GM19035 (cell line): ENCODE results near the gene ESPNL.

ENCODE experiments used
- ATAC-seq: cut with Tn5 transposase; IDR thresholded peaks from one replicate; pipeline ENCODE4 v1.9.1; 2021; ENCODE audit not compliant: unreplicated experiment

The ESPNL gene

DNA sequence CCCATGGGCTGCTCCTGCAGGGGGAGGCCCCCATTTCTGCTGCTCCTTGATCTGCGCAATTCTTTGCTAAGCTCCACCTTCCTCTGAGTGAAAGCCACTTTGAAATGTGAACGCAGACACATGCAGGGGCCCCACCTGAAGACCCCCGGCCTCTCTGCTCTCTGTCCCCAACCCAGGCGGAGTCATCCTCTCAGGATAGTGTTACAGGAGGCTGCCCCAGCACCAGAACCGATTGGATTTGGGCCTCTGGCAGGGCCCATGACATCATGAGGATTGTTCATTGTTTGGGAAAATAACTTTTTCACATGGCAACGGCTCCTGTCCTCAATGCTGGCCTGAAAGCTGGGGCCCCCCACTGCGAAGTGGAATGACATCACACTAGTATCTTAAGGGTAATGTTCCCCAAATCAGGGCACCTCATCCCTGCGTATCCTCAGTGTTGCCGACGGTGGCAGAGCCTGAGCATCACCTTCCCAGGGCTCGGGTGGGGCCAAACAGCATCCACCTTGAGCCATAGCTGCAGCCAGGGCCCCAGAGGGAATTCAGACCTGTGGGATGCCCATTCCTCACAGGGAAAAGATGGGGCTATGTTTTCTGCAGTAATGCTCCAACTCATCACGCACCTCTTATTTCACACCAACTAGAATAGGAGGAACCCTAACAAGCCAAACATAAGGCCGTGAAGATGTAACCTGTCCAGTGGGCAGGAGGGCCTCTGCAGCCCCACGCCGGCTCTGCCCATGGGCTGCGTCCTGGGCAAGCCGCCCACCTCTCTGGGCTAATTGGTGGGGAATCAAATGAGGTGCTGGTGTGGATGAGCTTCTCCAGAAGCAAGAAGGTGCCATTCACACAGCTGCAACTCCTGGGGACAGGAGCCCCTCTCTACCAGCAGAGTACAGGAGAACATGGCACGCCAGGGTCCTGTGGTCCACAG, 55.9 kb downstream of the ESPNL start:
- no peak for ATAC-seq

DNA sequence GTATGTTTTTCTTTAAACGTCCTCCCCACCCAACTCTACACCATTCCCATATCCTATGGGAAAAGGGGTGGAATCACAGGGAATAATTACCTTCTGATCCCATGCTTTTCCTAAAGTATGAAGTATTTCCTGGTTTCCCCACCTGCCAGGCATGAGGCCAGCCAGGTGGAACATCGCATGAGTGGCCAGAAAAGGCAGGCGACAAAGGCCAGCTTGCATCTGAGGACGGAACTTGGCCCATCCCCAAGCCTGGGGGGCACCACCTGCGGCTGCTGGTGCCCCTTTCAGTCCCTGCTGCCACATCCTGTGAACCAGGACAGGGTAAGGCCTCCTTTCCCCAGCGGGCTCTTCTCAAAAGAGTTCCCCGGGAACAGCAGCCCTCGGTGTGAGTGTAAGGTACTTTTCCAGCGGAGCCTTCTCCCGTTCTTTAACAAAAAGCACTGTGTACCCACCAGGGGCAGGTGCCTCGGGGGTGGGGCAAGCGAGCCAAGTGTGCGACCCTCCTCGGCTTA, 57.4 kb downstream of the ESPNL start:
- ATAC-seq: no peak

DNA sequence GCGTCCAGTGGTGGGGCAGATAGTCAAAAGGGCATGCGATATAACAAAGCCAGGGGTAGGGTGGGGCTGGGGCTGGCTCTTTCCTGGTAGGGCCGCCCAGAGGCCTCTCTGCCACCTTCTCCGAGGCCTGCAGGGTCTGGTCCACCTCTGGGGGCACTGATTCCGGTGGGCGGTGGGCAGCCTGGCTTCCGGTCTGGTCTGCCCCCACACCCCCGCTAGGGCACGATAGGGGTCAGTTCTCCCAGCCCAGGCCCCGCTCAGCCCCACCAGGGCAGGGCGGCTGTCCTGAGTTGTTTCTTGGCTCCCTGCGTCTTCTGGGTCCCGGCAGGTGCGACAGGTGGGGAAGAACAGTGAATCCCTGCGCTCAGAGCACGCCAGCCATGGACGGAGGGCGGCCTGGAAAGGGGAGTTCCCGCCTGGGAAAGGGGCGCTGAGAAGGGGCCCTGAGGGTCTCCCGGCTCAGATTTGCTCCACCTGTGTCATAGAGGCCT, 57.9 kb downstream of the ESPNL start:
- no peak for ATAC-seq

- ATAC-seq: peak; percentile 59
Measured at GRCh38 chr2:238158509-238159070, 58.5 kb downstream of the ESPNL start, which contains the start of gene ERFE. Gene ERFE, plus strand, starts transcription at chr2:238158970. Its CDS starts 38 bp downstream, at chr2:238159008.

DNA sequence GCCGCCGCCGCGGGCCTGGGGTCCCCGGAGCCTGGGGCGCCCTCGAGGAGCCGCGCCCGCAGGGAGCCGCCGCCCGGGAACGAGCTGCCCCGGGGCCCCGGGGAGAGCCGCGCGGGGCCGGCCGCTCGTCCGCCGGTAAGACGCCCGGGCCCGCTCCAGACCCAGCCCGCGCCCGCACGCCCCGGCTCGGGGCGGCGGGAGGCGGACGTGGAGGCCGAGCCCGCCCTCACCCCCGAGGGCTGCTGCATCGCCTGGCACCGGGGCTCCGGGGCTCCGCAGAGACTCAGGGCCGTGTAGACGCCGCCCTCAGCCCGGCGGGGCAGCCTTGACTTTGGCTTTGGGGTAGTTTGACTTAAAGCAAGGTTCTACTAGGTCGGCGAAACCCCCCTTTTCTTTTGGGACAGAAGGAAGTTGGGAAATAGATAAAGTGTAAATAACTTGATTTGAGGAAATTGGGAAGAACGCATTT, 59.0 kb downstream of the ESPNL start:
- ATAC-seq: peak; percentile 29

DNA sequence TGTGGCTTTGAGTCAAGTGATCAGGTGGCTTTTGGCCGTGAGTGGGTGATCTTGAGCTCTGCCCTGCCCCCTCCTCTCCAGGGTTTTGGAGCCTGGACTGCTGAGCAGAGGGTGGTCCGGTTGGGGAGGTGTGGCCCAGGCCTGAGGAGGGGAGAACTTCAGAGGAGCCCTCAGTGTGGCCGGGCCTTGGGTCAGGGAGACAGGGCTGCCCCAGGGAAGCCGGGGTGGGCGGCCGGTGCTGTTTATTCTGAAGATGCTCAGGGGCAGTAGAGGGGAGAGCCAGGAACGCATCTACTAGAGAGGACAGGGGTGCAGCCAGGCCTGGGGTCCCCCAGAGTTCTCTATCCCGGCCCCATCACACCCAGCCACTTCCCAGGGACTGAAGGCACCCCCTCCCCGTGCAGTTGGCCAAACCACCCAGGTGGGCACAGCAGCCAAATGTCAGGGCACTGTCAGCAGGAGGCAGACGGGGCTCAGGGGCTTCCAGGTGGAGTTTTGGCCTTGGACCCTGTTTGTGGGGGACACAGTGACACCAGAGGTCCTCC, 59.6 kb downstream of the ESPNL start:
- no peak for ATAC-seq

DNA sequence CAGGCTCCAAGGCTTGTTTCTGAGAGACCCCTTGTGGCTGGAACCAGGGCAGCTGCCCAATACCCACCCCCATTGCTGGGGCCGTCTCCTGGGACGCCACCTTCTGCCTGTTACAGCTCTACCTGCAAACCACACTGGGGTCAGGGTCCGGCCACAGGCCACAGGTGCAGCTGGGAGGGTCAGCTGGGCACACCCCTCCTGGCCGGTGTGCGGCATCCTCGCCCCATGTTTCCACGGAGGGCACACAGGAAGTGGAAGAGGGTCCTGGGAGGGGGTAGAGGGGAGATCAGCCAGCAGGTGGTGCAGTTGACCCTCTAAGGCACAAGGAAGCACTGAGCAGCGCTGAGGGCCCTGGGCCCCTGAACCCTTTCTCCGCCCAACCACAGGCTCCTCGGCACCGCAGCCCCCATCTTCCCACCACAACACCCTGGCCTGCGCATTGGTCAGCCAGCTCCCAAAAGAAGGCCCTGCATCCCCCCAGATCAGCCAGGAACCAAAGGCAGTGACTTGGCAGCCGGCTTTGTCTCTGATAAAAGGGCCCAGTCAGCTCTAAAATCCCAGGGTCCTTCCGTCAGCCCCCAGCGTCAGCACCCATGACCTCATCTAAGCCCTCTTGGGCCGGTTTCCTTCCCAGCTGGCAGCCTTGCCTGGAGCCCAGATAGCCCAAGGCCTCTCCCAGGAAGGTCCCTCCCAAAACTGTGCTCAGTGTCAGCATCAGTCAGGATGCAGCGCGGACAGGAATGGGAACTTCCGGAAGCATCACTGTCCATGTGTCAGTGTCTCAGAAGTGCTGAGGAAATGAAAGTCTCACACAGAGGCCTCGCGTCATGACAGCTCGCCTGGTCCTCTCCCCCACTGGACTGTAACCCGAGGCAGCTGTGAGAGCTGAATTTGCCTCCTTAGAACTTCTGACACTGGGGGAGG, 60.3 kb downstream of the ESPNL start:
- ATAC-seq: no peak

DNA sequence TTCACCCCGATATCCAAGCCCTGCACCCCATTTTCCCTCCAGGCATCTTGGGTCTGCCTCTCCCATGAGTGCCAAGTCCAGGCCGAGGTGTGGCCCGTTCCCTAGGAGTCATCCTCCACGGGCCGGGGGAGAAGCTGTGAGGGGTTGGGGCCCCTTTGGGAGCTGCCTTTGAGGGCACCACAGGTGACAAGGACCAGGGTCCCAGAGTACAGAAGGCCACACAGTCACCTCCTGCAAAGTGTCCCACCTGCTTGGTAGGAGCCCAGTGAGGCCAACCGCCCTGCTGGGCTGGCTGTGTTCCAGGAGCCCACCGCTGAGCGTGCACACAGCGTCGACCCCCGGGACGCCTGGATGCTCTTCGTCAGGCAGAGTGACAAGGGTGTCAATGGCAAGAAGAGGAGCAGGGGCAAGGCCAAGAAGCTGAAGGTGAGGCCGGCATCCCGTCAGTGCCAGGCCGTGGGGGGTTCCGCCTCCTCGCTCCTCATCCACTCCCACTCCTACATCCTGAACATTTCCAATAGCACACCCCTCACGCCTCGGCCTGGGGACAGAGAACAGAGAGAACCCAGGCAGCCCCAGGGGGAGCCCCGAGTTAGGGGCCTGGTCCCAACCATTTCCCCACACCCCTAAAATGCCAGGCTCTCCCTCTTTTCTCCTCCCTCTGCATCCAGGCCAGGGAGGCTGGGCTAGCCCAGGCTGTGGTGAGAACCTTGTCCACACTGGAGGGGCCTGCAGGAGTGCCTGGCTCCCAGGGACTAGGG, 61.3 kb downstream of the ESPNL start:
- no peak for ATAC-seq

DNA sequence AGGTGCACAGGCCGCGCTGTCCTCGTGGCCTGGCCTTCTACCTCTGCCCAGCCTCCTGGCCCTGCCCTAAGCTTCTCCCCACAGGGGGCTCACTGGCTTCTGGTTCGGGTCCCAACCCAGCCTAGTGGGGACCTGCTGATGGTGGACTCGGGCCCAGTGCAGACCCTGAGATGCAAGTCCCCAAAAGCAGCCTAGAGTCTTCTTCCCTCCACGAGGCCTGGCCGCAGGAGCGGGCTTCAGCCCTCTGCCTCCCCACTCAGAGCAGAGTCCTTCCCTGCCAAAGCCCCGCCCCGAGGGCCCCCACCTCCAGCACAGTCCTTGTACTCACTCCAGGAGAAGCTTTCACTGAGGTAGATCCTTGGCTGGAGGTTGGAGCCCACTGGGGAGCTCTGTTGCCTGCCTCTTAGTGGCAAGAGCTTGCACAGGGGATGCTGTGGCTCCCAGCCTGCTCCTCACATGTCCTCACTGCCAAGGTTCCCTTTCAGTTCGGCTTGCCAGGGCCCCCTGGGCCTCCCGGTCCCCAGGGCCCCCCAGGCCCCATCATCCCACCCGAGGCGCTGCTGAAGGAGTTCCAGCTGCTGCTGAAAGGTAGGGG, 62.2 kb downstream of the ESPNL start:
- no peak for ATAC-seq

DNA sequence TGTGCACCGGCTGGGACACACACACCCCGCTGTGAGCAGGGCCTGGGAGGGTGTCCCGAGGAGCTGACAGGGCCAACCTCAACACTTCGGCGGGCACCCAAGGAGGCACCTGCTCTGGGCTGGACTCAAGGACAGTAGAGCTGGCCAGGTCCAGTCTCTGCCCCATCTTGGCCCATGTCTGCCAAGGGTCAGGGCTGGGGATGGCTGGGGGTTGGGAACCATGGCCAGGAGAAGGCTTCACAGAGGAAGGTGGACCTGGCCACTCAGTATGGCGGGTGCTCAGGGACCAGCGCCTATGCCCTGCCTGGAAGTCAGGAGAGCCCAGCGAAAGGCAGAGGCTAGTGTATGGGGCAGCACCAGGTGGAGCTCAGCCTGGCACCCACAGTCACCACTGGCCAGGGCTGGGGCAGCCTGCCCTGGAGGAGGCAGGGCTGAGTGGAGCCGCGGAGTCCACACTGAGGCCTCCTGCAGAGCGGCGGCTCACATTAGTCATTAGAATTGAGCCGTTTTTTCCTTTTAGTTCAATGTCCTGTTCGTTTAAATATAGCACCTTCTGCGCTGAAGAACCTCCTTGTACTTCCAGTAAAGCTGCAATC, 62.8 kb downstream of the ESPNL start:
- no peak for ATAC-seq

GRCh38 chr2:238163481-238164198, 63.5 kb downstream of the ESPNL start:
- no peak for ATAC-seq

DNA sequence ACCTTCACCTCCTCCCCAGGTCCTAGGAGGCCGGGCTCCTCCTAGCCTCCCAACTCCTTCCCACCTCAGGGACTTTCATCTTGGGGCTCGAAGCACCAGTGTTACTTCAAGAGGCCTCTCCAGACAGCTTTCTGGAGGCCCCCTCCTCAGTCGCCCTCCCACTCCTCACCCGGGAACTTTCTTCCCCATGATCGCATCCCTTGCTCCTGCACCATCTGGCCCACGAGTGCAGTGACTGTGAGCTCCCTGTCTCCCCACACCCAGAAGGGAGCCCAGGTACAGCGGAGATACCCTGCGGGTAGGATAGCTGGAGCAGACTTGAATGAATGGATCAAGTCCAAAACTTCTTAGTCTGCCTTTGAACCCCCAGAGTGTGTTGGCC, 64.8 kb downstream of the ESPNL start:
- ATAC-seq: no peak

DNA sequence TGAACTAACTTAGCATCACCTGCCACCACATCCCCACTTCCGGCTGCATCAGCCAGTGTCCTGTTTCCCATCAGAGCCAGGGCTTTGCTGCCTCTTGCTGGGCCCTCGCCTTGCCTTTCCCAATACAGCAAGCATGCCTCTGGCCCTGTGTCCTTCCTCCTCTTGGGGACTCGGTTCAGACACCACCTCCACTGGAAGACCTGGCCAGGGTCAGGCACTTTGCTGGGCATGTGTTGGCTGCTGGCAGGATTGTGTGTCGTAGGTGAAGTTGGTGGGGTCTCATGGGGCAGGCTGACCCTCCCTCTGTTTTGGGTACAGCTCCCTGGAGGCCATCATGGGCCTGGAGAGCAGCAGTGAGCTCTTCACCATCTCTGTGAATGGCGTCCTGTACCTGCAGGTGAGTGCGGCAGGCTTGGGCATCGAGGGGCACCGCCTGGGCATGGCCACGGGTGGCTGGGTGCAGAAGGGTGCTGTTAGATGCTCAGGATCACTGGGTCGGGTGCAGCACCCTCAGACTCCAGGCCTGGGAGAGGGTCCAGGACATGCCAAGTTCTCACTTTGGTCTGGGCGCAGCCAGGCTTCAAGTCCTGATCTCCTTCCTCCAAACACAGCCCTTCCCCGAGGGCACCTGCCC, 65.3 kb downstream of the ESPNL start:
- ATAC-seq: no peak

DNA sequence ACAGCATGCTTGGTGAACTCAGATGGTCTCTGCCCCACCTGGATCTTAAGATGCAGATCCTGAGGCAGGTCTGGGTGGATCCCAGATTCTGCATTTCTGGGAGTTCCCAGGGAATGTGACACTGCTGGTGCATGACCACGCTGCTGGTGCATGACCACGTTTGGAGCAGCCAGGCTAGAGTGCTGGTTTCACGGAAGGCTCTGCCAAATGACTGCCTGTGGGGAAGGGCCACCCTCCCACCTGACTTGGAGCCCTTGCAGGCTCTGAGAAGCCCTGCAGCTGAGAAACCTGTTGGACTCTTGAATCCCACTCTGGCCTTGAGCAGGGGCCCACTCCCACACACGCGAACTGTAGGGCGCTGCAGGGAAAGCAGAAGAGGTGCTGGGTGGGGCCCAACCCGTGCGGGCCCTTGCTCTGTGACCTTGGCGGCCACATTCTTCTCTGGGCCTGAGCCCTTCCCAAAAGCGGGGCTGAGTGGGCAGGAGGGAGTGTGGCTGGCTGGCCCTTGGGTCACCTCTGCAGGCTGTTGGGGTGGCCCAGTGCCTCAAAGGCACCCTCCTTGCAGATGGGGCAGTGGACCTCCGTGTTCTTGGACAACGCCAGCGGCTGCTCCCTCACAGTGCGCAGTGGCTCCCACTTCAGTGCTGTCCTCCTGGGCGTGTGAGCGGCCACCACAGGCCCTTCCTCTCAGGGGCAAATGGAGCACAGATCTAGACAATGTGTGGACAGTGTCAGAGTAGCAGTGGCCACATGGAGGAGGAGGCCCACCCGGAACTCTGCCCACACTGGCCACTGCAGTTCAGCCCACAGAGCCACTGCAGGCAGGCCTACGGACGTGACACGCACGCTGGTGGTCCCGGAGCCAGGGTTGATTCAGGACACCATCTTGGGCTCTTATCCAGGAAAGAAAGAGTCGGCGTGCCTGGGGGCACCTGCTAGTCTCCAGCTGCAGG, 66.5 kb downstream of the ESPNL start:
- ATAC-seq: no peak

GRCh38 chr2:238167344-238167715, 67.2 kb downstream of the ESPNL start:
- no peak for ATAC-seq

DNA sequence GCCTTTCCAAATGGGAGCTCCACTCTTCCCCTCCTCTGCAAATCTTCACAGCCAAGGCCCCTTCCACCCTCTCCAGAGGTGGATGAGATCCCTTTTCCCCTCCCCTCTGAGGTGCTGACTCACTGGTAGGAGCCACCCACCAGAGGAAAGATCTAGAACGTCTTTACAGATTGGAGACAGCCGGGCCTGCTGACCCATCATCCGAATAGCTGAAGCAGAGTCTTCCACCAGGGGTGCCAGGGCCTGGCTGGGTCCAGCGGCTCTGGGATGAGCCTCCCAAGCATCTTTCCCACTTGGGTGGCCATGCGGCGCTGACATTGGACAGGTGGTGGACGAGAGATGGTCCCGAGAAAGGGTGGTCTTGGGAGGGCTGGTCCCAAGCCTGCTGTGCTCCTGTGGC, 67.6 kb downstream of the ESPNL start:
- ATAC-seq: no peak
